ENCODE results near the gene TLR3. TPM values are rescaled to one million over a fixed set of nuclear protein-coding genes. Genes with fewer than 3 reads are reported as not detected.
"Not testable (repeated sequence)": the region's sequence is repeated elsewhere in the genome, so short reads cannot be mapped to it uniquely, and the experiment has no call there.

TLR3 gene
- 0.51 and 0.76 TPM in 2 replicates for total RNA-seq

GRCh38 chr4:186068581-186069348, at the start of gene TLR3:
TSS of gene TLR3 (plus strand) at chr4:186069156. CDS start at chr4:186076620, 7,464 bp downstream.
- peak in 1 of 2 donors; percentile 18 for DNase-seq (ENCODE audit: low read depth in 2 of 2)

GRCh38 chr4:186019269-186019668, 49.7 kb upstream of the TLR3 start:
- no peak for DNase-seq (ENCODE audit: low read depth in 2 of 2)

- DNase-seq (ENCODE audit: low read depth in 2 of 2) = no peak
These were observed 48.7 kb upstream of the TLR3 start for GRCh38 chr4:186020106-186020792.

GRCh38 chr4:186020793-186021407, 48.1 kb upstream of the TLR3 start:
- no peak for DNase-seq (ENCODE audit: low read depth in 2 of 2)

GRCh38 chr4:186021461-186022167, 47.3 kb upstream of the TLR3 start:
- DNase-seq (ENCODE audit: low read depth in 2 of 2) = peak; percentile 40 to 67

GRCh38 chr4:186023975-186024374, 45.0 kb upstream of the TLR3 start:
- DNase-seq (ENCODE audit: low read depth in 2 of 2) = no peak

- no peak for DNase-seq (ENCODE audit: low read depth in 2 of 2)
These were observed 44.1 kb upstream of the TLR3 start for GRCh38 chr4:186024637-186025407.

- DNase-seq (ENCODE audit: low read depth in 2 of 2) = no peak
These were observed 43.6 kb upstream of the TLR3 start for GRCh38 chr4:186025408-186025690.

- no peak for DNase-seq (ENCODE audit: low read depth in 2 of 2)
These were observed 41.6 kb upstream of the TLR3 start for GRCh38 chr4:186027405-186027804.

- peak; percentile 69 to 84 for DNase-seq (ENCODE audit: low read depth in 2 of 2)
These were observed 39.2 kb upstream of the TLR3 start for GRCh38 chr4:186029571-186030398.

- no peak for DNase-seq (ENCODE audit: low read depth in 2 of 2)
These were observed 38.6 kb upstream of the TLR3 start for GRCh38 chr4:186030399-186030775.

GRCh38 chr4:186030795-186031194, 38.2 kb upstream of the TLR3 start:
- no peak for DNase-seq (ENCODE audit: low read depth in 2 of 2)

- DNase-seq (ENCODE audit: low read depth in 2 of 2) = no peak
These were observed 36.7 kb upstream of the TLR3 start for GRCh38 chr4:186032259-186032658.

GRCh38 chr4:186033027-186033426, 35.9 kb upstream of the TLR3 start:
- DNase-seq (ENCODE audit: low read depth in 2 of 2) = no peak

GRCh38 chr4:186034613-186035012, 34.3 kb upstream of the TLR3 start:
- DNase-seq (ENCODE audit: low read depth in 2 of 2) = not testable (repeated sequence)

GRCh38 chr4:186036976-186037581, 31.9 kb upstream of the TLR3 start:
- DNase-seq (ENCODE audit: low read depth in 2 of 2) = no peak

- peak; percentile 56 to 81 for DNase-seq (ENCODE audit: low read depth in 2 of 2)
These were observed 31.0 kb upstream of the TLR3 start for GRCh38 chr4:186037692-186038658.

GRCh38 chr4:186039697-186040096, 29.3 kb upstream of the TLR3 start:
- no peak for DNase-seq (ENCODE audit: low read depth in 2 of 2)

GRCh38 chr4:186040316-186040715, 28.6 kb upstream of the TLR3 start:
- no peak for DNase-seq (ENCODE audit: low read depth in 2 of 2)
